Stimulated activated CD8-positive, alpha-beta memory T cell treated with anti-CD3 and anti-CD28 coated beads, Interleukin-12 subunit alpha, Interleukin-12 subunit beta, amount 100 ng/mL, for 4 hours (primary cell): Measurements from ENCODE around the gene HOXC5.

Source experiments
- DNase-seq: peaks from one replicate; pipeline ENCODE4 v3.0.0-alpha.2; 2020; ENCODE audit warnings: low read depth

The HOXC5 gene

DNA sequence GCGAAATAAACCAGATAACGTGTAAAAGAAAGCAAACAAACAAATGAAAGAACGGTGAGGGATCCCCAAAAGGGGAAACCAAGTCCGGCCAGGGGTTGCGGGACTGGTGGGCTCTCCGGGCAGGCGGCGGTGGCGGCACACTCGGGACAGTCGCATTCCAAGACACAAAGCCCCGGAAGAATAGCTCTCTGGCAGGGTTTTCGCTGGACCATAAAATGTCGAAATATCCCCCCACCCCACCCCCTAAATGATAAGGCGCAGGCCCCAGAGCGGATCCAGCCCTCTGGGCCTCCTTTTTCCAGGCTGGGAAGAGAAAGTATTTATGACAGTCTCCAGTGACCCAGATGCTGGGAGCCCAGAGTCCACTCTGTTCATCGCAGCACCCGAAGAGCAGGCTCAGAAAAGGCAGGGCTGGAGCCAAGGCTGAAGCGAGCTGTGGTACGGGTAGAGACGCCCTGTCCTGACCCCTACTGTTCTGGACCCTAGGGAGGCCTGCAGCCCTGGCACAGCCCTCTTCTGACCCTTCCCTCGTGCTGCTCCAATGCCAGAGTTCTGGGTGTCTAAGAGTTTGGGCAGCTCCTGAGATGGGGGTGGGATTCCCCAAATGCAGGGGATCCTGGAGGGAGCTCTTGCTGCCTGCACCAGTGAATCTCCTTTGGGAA lies 26.2 kb upstream of the HOXC5 start:
- no peak for DNase-seq

DNA sequence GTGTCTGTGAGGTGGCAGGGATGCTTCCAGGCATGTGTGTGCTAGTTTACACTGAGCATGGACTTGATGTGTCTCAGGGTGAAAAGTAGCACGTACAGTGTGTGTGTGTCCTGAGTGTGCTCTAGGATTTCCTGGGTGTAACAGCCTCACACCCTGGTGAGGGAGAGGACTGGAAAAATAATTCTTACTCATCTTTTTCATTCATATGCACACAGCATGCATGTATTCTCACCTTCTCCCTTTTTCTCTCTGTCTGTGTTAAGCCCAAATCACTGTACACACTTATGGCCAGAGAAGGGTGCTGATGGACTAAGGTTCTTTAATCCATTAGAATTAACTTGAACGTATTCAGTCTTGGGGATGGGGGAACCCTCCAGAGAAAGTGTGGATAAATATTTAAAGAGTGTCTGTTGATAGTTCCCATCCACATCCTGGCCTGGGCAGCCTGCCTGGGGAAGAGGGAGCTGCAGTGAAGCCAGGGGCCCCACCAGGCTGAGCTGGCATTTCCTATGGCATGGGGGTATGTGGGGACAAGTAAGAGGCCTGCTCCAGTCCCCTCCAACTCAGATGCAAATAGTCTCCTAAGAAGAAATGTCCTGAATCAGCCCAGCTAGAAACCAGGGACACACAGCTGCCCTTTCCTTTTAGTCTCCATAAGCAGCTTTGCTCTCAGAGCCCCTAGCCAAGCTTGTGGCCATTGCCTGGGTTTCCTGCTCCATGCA lies 25.2 kb upstream of the HOXC5 start:
- no peak for DNase-seq

DNA sequence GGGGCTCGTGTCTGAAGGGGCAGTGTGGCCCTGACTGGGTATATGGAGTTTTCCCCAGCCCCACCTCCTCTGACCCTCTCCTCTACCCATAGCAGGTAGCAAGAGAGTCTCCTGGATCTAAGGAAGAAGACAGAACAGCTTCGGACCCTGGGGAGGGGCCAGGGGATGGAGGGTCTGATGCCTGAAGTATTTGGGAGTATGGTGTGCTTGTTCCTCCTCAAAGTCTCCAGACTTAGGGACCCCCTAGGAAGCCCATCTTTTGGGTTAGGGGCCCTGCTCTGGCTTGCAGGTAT lies 24.6 kb upstream of the HOXC5 start:
- DNase-seq = no peak

DNA sequence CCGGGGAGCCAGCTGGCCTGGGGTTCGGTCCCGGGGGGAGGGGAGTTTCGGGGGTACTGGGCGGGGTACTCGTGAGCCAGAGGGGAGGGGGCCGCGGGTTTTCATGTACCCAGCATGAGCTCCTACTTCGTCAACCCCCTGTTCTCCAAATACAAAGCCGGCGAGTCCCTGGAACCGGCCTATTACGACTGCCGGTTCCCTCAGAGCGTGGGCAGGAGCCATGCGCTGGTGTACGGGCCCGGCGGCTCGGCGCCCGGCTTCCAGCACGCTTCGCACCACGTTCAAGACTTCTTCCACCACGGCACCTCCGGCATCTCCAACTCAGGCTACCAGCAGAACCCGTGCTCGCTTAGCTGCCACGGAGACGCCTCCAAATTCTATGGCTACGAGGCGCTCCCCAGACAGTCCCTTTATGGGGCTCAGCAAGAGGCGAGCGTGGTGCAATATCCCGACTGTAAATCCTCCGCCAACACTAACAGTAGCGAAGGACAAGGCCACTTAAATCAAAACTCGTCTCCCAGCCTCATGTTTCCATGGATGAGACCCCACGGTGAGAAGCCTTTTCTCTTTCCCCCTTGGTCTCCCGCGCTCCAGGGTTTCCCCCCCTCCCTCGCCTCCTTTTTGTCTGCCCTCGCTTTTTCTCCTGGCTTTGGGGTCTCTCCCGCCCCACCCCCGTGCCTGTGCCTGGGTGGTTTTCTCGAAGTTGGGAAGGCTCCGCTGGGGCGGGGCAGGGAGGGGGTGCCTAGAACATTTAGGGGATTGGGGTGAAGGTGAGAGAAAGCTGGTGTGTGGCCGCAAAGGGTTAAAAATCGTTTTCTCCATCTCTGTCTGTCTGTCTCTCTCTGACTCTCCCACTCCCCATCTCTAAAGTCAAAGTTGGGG lies 23.4 kb upstream of the HOXC5 start:
- no peak for DNase-seq

DNA sequence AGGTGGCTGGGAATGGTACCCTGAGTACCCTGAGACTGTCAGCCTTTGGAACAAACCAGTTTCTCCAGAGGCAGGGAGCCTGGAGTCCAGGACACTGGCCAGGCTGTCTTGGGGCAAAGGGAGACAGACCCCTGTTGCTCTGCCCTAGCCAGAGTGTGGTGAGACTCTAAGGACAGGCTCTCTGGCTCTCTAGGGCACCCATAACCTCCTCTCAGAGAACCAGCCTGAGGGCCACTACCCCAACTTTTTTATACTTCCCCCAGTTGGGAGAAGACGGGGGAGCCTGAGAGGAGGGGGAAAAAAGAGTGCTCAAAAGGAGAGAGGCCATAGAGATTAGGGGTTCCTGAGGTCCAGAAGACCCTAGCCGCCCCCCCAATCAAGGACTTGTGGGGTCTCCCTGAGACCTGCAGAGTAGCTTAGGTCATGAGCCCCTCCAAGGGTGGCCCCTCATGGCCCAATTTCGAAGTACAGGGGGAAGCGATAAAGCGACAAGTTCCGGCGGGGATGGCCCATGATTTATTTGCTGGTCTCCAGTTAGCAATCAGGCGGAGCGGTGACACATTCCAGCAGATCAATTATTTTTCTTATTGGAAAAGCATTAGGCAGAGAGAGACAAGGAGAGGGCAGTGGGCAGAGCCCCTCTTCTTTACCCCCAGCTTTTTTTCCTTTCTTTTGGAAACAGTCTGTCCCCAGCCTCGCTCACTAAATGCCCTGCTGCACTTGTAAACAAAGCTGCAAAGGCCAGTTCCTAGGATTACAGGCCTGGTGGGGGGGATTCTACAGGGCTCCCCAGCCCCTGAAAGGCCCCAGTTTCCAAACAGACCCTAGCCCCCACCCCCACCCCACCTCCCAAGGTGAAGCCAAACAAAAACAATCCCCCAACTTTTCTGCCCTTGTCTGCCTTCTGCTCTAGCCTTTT lies 22.5 kb upstream of the HOXC5 start:
- DNase-seq = no peak

DNA sequence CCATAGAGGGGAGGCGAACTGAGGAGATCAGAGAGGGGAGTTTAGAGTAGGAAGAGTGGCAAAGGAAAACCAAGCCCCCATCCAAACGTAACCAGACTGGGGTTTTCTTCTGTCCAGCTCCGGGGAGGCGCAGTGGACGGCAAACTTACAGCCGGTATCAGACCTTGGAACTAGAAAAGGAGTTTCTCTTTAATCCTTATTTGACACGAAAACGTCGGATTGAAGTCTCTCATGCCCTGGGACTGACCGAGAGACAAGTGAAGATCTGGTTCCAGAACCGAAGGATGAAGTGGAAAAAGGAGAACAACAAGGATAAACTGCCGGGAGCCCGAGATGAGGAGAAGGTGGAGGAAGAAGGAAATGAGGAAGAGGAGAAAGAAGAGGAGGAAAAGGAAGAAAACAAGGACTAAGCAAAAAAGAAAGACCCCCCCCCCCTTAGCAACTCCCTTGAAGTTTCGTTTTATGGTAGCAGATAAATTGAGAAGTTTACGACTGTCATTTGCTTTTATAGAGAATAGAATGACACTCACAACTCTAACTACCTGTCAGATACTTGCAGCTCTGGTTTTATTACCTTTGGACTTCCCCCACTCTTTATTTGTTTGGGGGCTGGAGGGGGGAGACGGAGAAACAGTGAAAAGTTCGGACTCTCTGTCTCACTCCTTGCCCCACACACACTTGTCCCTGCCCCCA lies 21.7 kb upstream of the HOXC5 start:
- DNase-seq = no peak

DNA sequence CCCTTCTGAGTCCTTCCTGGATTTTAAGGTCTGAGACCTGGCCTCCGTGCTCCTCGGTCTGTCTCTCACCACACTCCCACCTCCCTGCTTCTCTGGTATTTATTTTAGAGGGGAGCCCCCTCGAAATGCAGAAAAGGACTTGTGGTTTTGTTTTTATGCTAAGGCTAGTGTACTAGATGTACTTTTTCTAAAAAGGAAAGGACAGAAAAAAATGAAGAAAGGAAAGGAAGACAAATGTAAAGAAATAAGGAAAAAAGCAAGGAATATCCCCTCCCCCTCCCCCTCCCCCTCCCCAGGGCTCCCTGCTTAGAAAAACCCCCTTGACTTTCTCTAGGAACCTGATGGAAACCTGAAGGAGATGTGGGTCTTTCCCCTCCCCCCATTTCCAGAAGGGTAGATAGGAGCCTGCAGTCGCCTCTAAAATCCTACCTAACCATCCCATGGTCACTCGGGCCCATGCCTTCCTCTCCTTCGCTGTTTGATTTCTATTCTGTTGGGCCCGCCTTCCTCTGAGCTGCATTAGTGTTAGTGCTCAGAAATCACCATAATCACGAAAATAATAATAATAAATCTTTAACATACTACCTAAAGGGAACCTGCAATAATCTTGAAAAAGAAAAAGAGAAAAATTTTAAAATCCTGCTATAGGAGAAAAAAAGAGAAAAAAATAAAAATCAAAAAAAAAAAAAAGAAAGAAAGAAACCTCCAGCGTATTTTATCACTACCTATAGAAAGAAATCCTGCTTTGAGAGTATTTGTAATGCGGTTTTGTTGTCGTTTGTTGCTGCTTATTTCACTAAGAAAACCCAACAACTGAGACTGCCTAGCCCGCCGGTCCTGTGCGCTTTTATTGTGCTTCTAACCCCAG lies 21.0 kb upstream of the HOXC5 start:
- DNase-seq = no peak

DNA sequence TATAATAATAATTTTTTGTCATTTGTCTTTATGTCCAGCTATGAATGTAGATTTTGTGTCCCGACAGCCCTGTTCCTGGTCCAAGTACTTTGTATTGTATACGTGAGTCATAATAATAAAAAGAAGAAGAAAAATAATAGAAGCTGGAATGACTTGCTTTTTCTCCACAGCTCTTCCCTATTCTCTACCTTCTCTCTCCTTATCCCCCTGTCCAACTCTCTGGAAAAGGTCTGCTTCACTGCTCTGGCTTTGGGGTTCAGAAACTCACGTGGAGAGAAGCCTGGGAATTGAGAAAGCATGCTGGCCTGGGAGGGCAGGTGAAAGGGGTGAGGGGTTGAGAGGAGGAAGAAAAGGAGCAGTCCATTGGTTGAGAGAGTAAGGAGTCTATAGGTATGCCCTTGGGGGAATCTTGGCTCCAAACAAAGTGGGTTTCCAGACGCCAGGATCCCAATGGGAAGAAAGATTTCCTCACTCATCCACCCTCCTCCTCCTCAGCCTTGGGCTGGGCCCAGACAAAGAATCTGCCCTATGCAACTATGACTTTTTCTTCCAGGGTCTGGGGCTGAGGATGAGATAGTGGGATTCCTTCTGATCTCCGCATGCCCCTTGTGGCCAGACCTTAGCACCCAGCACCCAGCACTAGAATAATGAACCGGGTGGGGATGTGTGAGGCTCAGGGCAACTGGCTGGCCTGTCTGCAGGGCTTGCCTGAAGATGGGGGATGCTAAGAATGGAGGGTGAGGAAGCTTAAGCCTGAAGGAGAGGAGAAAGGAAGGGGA lies 20.0 kb upstream of the HOXC5 start:
- no peak for DNase-seq

DNA sequence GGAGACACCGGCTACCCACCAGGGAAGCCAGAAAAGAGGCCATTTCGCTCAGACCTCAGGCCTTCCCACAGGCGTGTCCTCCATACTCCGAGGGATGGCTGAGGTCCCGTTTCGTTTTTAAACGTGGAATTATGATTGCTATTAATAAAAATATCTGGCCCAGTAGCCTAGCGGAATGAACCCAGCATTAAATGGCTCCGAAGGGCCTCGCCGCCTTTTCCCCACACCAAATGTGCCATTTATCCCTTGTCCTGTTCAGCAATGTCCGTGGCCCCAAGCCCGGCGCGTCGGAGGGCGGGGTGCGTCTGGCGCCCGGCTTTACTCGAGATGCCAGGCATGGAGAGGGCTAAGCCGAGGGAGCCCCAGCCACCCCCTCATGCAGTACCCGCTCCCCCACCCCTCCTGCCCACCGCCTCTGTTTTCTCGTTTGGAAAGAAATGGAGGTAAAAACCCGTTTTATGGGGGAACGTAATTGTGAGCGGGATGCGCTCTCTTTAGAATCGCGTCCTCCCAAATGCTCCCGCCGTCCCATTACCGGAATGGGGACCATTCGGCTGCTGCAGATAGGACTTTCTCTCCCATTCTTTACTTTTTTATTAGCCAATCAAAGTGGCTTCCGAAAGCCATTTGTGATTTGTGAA lies 18.4 kb upstream of the HOXC5 start:
- DNase-seq = no peak

DNA sequence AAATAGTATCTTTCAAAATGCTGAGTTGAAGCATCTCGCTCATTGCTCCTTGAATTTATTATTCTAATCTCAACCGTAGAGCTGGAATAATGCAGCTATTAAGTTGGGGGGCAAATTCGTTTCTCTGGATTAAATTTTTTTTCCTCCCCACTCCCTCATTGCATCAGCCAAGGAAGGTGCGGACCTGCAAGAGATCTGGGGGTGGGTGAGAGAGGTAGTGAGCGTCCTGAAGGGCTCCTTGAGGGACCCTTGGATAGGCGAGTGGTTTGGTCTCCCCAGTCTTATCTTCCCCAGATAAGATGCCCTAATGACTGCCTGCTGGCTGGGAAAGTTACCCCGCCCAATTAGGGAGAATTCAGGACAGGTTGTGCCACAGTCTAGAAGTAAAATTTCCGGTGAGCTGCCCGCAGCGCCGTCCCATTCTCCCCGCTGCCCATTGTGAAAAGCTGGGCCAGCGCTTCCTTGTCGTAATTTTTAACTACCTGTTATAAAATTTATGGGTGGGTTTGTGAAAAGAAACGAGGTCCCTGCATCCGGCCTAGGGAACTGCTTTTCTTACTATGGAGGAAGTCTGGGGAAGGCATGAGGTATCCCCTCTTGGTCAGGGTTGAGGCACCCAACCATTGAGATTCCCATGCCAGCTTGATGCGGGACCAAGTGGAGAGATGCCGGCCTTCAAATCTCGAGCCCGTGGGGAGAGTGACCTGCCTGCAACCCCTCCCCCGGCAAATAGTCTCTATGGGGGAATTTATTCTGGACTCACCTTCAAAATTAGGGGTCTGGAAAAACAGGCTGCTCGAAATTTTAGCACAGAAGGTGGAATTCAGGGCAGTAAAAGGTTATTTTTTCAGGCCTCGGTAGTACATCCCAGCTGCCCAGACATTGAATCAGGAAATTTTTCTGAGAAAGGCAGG lies 17.6 kb upstream of the HOXC5 start:
- DNase-seq = no peak

DNA sequence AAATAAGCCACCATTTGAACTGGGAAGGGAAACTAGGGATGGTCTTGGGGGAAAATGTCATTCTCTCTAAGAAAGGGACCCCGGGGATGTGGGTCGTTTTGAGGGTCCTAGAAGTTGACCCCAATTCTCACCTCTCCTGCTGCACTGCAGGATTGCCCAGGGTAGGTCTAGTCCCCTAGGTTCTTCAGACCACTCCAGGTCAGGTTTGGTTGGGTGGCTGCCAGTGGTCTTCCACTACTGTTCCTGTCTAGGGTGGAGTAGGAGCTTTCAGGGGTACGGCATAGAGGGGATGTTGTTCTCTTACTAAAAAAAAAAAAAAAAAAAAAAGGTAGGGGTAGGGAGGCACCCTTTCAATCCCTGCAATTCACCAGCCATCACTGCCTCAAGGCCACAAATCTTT lies 16.8 kb upstream of the HOXC5 start:
- DNase-seq = no peak

DNA sequence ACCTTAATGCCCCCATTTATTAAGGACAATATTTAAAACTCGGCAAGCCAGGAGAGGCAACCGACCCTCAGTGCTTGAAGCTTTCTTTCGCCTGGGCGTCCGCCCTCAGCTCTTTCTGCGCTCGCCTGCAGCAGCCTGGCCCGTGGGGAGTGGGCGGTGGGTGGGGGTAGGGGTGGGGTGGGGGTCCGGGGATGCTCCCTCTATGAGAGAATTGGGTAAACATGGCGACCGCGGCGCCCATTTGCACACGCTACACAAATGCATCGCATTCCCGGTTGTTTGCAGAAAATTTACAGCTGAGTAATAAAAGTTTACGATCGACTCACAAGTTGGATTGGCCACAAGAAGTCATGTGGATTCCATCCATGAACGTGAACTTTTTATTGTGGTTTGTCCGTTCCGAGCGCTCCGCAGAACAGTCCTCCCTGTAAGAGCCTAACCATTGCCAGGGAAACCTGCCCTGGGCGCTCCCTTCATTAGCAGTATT lies 16.3 kb upstream of the HOXC5 start:
- DNase-seq = no peak

DNA sequence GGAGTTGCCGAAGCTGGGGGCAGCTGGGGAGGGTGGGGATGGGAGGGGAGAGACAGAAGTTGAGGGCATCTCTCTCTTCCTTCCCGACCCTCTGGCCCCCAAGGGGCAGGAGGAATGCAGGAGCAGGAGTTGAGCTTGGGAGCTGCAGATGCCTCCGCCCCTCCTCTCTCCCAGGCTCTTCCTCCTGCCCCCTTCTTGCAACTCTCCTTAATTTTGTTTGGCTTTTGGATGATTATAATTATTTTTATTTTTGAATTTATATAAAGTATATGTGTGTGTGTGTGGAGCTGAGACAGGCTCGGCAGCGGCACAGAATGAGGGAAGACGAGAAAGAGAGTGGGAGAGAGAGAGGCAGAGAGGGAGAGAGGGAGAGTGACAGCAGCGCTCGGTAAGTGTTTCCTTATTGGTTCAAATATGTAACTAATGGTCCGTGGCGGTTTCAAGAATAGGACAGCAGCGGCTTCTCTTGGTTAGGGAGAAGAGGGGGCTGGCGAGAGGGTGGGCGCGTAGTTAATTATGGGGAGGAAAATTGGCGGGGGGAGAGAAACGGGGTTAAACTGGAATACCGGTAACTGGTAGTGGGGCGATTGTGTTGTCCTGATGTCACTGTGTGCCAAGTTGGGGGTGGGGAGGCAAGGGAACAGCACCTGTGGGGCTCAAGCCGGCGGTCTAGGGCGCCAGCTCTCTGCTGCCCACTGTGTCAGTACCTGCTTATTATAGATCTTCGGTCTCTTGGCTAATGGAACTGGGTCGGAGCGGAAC lies 15.6 kb upstream of the HOXC5 start:
- no peak for DNase-seq

DNA sequence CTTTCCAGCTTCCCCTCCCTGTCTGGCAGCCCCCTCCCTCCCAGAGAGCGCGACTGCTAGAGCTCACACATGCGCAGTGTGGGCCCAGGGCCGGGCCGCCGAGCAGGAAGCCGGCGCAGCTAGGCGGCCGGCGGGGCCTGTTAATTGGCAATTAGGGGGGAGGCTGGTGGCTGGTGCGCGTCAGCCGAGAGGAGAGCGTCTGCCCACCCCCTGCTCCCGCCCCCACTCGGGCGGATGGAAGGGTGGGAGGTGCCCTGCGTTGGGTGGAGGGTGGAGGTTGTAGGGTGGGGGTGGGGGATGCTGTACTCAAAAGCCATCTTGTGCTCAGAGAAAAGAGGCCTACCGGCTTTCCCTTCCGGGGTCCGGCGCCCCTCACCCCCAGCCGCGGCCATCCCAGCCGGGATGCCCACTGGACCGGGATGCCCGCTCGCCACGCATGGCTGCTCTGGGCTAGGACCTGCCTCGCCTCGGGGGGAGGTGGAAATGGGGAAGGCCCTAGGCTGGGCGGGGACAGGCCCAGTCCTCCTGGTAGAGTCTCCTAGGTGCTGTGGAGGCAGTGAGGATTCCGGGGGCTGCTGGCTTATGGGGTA lies 14.9 kb upstream of the HOXC5 start:
- DNase-seq = peak; percentile 66

DNA sequence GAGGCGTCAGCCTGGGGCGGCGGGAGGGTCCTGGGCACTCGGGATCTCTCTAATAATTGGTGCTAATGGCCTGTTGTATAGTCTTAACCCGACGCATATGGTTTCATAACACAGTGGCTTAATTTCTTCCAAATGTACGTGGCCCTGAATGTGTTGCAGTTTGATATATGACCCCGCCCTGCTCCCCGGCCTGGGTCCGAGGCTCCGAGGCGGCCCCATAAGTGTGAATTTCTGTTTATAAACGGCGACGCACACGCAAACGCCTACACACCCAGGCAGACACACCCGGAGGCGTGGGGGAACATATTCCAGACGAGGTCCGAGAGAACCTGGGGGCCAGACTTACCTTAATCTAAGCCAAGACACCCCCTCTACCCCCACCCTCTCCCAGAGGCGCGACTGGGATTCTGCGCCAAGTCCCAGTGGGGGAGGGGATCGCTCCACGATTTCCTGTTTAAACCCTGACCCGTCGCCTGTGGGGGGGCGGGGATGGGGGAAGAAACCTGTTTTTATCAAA lies 14.3 kb upstream of the HOXC5 start:
- no peak for DNase-seq

DNA sequence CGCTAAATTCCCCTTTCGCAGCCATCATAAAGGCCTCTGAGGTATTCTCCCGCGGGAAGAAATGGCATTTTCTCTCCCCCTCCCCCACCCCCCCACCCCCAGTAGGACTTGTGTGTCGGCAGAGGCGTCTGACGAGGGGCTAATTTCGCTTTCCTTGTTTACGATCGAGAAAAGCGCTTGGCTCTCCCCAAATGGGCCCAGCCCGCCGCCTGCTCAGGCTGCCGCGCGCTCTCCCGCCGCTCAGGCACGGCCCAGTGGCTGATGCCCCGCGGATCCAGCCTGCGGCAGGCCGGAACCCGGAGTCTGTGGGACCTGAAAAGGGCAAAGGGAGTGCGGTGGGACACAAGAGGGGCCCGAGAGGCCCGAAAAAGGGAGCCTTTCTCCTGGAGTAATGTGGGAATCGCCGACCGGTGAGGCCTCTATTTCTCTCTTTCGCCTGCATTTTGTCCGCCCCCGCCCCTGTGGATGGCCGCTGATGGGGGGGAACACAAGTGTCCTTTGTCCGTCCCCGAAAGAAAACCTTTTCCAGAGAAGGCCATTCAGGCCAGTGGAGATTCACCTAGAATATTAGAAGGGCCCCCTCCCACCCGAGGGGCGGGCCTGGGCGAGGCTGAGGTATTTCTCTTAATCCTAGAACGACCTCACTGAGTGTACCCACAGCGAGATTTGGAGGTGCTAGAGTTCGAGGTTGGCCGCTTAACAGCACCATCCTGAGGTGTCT lies 13.6 kb upstream of the HOXC5 start:
- no peak for DNase-seq
